Measurements from ENCODE around the gene OR2S2. TPM values are rescaled to one million over a fixed set of nuclear protein-coding genes. Genes with fewer than 3 reads are reported as not detected.

OR2S2 gene
- total RNA-seq, 2 experiments from 2014 or later: not detected

DNA sequence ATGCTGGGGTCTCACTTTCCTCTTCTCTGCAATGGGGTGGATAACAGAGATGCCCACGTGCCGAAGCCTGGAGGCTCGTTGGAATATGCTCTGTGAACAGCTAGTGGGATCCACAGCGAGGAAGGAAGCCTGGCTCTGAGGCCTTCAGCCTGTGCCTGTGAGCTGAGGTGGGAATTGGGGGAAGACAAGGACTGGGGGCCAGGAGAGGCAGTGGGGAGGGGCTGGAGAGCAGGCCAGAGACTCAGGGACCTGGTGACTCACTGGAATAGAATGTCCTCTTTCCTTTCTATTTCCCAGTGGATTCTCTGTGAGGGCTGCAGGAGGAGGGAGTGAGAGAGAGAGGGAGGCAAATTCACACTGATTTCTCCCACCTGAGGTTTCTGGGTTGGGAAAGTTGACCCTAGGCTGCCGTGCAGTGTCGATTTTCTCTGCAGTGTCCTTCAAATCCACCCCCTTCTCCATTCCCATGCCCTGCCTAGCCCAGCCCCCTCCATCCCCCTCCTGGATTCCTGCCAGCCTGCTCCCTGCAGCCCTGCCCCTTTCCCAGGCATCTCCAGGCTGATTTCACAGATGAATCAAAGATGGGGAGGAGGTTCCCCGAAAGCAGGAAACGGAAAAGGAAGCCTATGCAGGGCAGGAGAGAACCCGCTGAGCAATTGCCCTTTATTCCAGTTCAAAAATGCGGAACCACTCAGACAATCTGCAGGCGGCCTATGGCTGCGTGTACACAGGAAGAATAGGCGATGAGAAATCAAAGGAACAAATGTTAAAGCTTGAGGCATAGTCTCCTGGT, 50.0 kb downstream of the OR2S2 start:
- TF ChIP-seq CTCF (IDR thresholded peaks at IDR 0.05): no peak
- H3K36me3 Mint-ChIP-seq (ENCODE audit: low read depth): no peaks in the 10 kb centered on the region
- peaks cover 94% of the 10 kb centered on the region for H3K4me1 ChIP-seq (ENCODE audit: insufficient read depth, low read length)
- ATAC-seq (ENCODE audit: poor library complexity) (peak; percentile 54), DNase-seq (peak in 3 of 14 experiments; percentile 42 to 47 (median 44))
- no peak overlapping the region for H3K27ac ChIP-seq (ENCODE audit: low read depth in 1 of 2, low read length in 2 of 2)
- CTCF ChIA-PET: no interaction called here
- H3K9me3 ChIP-seq (ENCODE audit: control insufficient read depth in 1 of 2, insufficient read depth in 1 of 2, low read length in 2 of 2): no peaks in the 10 kb centered on the region
- H3K27ac Mint-ChIP-seq: peak overlapping the region; percentile 88
- H3K4me3 ChIP-seq (ENCODE audit: low read length): no peak overlapping the region
- POLR2A ChIA-PET: interaction anchor here (1.0 to 2.2 kb wide), 2 partner anchors 26 to 33 kb away, joined by 3 to 5 read pairs; no protein-coding TSS in a partner anchor
- intact Hi-C loops (cut with DNase I, micrococcal nuclease): no loop called here
- no peaks in the 10 kb centered on the region for H3K27me3 ChIP-seq (ENCODE audit: control insufficient read depth in 1 of 2, insufficient read depth in 2 of 2, low read length in 2 of 2)
- H3K4me3 Mint-ChIP-seq: peak overlapping the region; percentile 71
- peaks cover 80% of the 10 kb centered on the region for H3K4me1 Mint-ChIP-seq (ENCODE audit: low read depth)
- peaks cover 1% of the 10 kb centered on the region for H3K27me3 Mint-ChIP-seq
- no peaks in the 10 kb centered on the region for H3K36me3 ChIP-seq (ENCODE audit: insufficient read depth, low read length)
- H3K9me3 Mint-ChIP-seq: no peaks in the 10 kb centered on the region

Other genes starting within 250 kb of the OR2S2 start
- gene TLN1, start 226.0 kb downstream of the OR2S2 start, total RNA-seq: 100 to 1,000 TPM; 149 to 151 TPM
- gene CREB3, start 225.5 kb downstream of the OR2S2 start, total RNA-seq: 10 to 100 TPM; 13.7 to 15.4 TPM
- 10 to 100 TPM; 17.3 to 18.6 TPM for gene GBA2, start 208.9 kb downstream of the OR2S2 start, total RNA-seq
- 10 to 100 TPM; 12.6 to 13.1 TPM for gene RGP1, start 208.9 kb downstream of the OR2S2 start, total RNA-seq
- gene MSMP, start 203.9 kb downstream of the OR2S2 start, total RNA-seq: not detected
- 1 to 10 TPM; 1.2 to 4.2 TPM for gene NPR2, start 166.6 kb downstream of the OR2S2 start, total RNA-seq
- 1 to 10 TPM in 1 of 2 experiments, under 1 TPM in 1; 0.81 to 1.3 TPM for gene SPAG8, start 145.9 kb downstream of the OR2S2 start, total RNA-seq
- 10 to 100 TPM; 10.9 to 12.6 TPM for gene HINT2, start 143.1 kb downstream of the OR2S2 start, total RNA-seq
- not detected for gene FAM221B, start 129.4 kb downstream of the OR2S2 start, total RNA-seq
- gene TMEM8B, start 128.9 kb downstream of the OR2S2 start, total RNA-seq: 1 to 10 TPM; 8.9 to 9.6 TPM
- not detected for gene OR13J1, start 87.8 kb downstream of the OR2S2 start, total RNA-seq
- not detected for gene HRCT1, start 52.0 kb downstream of the OR2S2 start, total RNA-seq
- not detected for gene SPAAR, start 48.7 kb downstream of the OR2S2 start, total RNA-seq
- 1 to 10 TPM; 9.3 to 9.8 TPM for gene RECK, start 78.8 kb upstream of the OR2S2 start, total RNA-seq
- 10 to 100 TPM; 13.6 to 13.7 TPM for gene GLIPR2, start 178.6 kb upstream of the OR2S2 start, total RNA-seq
- gene CCIN, start 211.2 kb upstream of the OR2S2 start, total RNA-seq: under 1 TPM; 0.22 to 0.36 TPM
- 10 to 100 TPM; 32.0 to 32.8 TPM for gene CLTA, start 232.8 kb upstream of the OR2S2 start, total RNA-seq